HG03469 (cell line): ENCODE measurements around the gene PCAT7.
"Not testable (repeated sequence)": the region's sequence is repeated elsewhere in the genome, so short reads cannot be mapped to it uniquely, and the experiment has no call there.

Experiments used
- ATAC-seq: cut with Tn5 transposase; IDR thresholded peaks from one replicate; pipeline ENCODE4 v1.9.1; 2021; ENCODE audit warnings: mild to moderate bottlenecking, moderate library complexity, moderate number of reproducible peaks; ENCODE audit not compliant: unreplicated experiment

PCAT7 gene

DNA sequence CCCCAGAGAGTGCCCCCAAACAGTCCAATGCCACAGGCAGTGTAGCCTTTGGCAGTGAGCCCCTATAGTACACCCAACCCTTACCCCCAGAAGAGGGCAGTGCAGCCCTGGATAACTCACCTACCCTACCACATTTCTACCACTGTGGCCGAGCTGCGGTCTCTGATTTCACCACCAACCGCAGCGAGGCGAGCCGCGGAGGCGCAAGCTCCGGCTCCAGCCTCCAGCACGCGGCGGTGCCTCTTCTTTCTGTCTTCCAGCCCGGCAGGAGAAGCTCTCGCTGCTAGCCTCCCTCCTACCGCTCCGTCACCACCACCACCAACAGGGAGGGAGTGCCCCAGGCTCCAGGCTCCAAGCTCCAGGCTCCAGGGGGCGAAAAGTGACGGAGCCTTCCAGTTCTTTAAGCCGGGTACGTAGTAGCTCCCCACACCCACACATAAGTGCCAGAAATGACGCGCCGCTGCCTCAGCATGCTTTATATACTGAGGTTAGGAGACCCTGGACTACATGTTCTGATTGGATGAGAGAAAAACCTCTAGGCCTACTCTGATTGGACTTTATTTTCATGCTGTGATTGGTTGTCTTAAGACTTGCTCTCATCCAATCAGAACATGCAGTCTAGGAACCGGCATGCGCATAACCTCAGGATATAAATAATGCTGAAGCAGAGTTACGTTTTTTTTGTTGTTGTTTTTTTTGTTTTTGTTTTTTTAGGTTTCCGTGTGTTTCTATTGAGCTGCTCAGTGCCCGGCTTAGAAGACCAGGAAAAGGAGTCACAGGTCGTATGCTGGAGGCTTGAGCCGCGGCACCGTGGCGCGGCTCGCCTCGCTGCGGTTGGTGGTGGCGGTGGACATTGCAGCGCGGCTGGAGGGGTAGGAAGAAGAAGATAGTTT, at the start of gene PCAT7:
Gene PCAT7 (plus strand): TSS at position 645 of the 893 bp plus-strand sequence.
- no peak for ATAC-seq

DNA sequence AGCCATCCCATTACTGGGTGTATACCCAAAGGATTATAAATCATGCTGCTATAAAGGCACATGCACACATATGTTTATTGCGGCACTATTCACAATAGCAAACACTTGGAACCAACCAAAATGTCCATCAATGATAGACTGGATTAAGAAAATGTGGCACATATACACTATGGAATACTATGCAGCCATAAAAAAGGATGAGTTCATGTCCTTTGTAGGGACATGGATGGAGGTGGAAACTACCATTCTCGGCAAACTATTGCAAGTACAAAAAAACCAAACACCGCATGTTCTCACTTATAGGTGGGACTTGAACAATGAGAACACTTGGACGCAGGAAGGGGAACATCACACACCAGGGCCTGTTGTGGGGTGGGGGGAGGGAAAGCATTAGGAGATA, 48.5 kb upstream of the PCAT7 start:
- not testable (repeated sequence) for ATAC-seq

DNA sequence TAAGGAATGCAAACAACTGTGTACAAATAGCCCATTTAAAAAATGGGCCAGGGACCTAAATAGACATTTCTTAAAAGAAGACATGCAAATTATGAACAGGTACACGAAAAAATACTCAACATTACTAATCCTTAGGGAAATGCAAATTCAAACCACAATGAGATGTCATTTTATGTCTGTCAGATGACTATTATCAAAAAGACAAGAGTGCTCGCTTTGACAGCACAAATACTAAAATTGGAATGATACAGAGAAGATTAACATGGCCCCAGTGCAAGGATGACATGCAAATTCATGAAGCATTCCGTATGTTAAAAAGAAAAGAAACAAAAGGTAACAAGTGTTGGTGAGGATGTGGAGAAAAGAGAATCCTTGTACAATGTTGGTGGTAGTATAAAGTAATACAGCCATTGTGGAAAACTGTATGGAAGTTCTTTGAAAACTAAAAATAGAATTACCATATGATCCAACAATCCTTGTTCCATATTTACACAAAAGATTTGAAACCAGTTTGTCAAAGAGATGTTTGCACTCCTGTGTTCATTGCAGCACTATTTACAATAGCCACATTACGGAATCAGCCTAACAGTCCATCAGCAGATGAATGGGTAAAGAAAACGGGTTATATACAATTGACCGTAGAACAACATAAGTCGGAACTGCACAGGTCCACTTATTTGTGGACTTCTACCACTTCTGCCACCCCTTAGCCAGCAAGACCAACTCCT, 47.2 kb upstream of the PCAT7 start:
- ATAC-seq: no peak

DNA sequence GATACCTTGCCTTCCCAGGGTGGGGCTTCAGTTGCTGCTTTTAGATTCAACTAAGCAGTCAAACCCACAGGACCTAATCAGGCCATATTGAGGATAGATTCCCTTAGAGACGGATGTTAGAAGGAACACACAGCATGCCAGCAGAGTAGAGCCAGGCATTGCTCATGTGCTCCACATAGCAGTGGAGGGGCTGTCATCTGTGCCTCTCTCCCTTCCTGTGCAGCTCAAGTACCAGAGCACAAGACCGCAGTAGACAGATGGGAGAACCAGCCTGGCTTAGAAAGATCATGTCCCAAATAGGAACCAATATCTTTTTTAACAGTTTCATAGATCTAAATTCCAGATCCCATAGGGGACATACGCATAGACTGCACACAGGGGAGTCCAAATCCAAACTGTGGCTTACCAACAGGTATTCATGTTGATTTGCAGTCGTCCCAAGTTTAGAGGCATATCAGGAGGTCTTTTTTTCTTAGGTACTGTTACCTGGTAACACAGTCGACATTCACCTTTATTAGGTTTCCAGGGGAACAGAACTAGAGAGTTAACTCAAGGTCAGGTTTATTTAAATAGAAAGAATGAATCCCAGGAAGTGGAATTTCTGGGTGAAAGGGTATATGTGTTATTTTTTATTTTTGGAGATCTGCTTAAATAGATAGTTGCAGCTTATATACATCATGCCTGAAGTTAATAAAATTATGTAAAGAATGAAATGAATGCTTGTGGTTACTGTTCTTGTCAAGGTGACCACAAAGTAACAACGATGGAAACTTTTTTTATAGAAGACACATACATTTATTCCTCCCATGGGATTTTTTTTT, 43.5 kb upstream of the PCAT7 start:
- no peak for ATAC-seq

DNA sequence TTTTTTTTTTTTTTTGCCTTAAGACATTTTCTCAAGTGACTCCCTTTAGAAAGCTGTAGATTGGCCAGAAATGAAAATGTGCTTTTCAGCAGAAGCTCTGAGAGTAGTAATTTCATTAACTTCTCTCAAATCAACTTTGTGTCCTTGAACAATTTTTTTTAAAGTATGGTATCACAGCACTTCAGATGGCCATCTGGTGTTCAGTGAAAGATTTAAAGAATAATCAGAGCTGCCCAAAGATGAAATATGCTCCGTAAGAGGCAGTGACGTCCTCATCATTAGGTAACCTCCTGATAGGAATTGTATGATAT, 43.0 kb upstream of the PCAT7 start:
- no peak for ATAC-seq

DNA sequence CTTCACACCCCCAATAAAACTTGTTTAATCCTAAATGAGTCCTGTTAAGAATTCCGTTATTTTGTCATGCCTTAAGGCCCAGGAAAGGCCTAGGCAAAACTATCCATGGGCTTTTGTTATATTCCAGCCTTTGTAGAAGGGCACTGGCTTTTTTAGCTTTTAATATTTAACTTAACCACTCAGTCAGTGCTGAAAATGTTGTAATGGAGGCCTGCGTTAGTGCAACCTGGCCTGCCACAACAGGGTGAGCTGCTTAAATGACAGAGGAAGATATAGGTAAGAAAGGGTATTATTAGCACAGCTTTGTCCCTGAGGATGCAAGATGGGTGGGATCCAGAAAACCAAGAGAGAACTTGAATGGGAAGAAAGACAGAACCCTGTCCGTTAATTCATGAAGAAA, 40.2 kb upstream of the PCAT7 start:
- ATAC-seq: no peak

DNA sequence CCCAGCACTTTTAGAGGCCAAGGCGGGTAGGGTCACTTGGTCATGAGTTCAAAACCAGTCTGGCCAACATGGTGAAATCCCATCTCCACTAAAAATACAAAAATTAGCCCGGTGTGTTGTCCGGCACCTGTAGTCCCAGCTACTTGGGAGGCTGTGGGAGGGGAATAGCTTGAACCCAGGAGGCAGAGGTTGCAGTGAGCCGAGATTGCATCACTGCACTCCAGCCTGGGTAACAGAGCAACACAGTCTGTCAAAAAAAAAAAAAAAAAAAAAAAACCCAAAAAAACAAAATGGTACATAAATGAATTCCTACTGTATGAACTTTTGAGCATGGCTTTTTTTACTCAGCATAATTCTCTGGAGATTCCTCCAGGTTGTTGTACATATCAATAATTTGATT, 37.6 kb upstream of the PCAT7 start:
- ATAC-seq: no peak

DNA sequence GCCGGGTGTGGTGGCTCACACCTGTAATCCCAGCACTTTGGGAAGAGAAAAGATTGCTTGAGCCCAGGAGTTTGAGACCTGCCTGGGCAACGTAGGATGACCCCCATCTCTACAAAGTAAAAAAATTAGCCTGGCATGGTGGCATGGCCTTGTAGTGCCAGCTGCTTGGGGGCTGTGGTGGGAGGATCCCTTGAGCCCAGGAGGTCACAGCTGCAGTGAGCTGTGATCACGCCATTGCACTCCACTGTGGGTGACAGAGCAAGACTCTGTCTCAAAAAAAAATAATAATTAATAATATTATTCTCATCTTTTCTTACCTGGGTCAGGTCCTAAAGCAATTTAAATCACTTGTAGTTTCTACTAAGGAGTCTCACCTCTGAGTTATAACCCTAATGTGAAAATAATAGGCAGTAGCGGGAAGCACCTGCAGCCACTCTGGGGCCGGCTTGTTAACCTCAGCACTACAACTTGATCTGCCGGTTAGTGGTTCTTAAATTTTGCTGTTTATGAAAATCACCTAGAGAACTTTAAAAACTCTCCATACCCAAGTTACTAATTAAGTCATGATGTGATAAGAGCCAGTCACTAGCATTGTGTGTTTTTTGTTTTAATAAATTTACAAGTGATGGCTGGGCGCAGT, 29.4 kb upstream of the PCAT7 start:
- no peak for ATAC-seq

DNA sequence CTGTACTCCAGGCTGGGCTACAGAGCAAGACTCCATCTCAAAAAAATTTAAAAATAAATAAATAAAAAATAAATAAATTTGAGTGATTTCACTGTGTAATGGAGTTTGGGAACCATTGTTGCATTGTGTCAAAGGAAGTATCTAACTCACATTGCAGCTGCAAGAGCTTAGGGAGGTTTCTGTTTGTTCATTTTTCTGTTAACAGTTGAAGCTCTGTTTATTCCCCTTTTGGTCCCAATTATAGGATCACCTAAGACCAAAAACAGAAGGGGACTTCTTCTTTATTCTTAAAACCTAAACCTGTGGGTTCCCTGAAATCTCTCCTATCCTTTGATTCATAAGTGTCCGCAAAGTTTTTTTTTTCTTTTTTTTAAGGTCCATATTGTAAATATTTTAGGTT, 28.6 kb upstream of the PCAT7 start:
- ATAC-seq: no peak

DNA sequence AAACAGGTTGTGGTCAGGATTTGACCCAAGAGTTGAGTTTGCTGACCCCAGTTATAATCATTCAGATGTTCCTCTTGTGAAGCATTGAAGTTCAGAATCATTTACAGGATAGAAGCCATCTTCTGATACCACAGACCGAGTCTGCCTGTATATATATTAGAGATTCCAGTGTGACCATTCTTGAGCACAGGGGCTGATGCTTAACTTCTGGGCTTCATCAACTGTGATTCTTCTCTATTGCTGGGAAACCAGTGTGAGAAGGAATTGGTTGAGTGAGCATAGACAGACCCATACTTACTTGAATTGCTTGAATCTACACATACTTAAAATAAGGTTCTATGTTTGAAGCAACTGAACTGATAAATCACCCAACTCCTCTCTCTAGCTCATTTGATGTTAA, 27.9 kb upstream of the PCAT7 start:
- no peak for ATAC-seq

DNA sequence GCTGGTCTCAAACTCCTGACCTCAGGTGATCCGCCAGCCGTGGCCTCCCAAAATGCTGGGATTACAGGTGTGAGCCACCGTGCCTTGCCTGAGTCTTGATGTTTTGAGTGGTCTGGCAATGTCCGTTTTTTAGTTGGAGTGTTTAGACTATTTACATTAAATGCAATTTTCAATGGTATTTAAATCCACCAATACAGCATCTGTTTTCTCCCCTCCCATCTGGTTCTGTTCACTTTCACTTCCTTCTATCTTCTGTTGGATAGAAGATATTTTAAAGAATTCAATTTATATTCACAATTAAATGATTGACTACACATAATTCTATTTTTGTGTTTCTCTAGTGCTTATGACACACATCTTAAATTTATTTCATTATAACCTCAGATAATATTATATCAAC, 26.0 kb upstream of the PCAT7 start:
- no peak for ATAC-seq

DNA sequence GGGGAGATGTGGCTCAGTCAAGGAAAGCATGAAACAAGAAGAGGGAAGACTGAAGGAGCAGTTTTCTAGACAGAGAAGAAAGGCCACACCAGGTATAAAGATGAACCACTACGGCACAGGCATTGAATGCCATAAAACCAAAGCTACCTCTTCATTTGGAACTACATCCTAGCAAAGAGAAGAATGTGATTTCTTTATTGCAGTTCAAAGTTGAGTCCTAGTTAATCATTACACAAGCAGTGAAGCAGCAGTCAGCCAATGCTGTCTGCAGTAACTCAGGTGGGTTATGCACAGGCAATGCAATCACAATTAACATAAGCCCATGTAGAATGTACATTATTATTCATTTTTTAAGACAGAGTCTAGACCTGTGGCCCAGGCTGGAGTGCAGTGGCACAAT, 21.7 kb upstream of the PCAT7 start:
- ATAC-seq: no peak

DNA sequence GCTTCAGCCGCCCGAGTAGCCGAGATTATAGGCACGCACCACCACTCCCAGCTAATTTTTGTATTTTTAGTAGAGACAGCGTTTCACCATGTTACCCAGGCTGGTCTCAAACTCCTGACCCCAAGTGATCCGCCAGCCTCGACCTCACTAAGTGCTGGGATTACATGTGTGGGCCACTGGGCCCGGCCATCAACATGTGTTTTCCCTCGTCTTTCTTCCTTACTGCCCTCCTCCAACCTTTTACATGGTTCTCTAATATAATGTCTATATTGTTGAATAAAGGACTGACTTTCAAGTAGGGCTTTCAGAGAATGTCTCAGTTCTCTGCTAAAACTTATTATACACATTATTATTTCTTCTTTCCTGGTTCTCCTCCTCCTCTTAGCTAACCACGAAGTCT, 21.3 kb upstream of the PCAT7 start:
- no peak for ATAC-seq

DNA sequence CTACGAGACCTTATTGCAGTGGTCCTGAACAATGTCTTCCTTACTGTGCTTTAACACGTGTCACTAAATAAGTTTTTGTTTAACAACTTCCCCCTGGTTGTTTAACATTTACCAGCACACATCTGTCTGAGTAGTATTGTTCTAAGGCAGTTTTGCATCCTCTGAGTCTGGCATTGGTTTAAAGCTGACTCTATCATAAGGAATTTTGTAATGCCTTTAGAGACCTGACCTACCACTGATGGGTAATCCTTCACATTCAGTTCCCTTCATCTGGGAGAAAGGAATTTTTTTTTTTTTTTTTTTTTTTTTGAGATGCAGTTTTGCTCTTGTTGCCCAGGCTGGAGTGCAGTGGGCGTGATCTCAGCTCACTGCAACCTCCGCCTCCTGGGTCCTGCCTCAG, 20.0 kb upstream of the PCAT7 start:
- no peak for ATAC-seq

DNA sequence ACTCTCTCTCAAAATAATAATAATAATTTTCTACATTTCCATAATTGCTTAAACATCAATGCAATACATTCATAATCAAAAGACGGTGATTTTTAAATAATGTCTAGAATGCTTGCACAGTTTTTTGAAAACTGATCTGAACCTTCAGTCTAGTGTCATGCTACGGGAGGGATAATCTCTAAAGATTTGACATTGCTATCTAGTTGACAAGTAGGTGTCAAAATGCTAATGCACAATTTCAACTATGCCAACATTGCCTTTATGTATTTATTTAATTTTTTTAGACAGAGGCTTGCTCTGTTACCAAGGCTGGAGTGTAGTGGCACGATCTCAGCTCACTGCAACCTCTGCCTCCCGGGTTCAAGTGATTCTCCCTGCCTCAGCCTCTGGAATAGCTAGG, 16.0 kb upstream of the PCAT7 start:
- ATAC-seq: no peak

DNA sequence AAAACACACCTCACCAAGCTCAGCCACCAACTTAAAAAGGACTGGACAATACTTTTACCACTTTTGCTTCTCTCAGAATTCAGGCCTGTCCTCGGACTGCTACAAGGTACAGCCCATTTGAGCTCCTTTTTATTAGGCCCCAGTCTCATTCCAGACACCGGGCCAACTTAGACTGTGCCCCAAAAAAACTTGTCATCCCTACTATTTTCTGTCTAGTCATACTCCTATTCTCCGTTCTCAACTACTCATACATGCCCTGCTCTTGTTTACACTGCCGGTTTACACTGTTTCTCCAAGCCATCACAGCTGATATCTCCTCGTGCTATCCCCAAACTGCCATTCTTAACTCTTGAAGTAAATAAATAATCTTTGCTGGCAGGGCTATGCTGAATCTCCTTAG, 10.5 kb upstream of the PCAT7 start:
- not testable (repeated sequence) for ATAC-seq

DNA sequence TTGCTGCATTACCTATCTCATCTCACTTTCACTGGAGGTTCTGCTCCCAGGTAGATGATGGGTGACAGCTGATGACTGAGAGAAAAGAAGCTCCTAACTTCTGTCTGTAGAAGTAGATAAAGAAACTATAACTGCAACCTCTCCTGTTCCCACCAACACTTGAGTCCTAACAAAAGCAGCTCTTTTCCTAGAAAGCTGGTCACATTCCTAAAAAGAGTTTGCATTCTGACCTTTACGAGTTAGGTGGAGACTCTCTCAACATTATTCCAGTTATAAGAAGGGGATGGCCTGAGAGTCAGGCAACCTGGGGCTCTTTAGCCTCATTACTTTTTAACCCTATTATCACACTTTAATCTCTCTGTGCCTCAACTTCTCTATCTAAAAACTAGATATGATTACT, 8.9 kb upstream of the PCAT7 start:
- ATAC-seq: no peak

DNA sequence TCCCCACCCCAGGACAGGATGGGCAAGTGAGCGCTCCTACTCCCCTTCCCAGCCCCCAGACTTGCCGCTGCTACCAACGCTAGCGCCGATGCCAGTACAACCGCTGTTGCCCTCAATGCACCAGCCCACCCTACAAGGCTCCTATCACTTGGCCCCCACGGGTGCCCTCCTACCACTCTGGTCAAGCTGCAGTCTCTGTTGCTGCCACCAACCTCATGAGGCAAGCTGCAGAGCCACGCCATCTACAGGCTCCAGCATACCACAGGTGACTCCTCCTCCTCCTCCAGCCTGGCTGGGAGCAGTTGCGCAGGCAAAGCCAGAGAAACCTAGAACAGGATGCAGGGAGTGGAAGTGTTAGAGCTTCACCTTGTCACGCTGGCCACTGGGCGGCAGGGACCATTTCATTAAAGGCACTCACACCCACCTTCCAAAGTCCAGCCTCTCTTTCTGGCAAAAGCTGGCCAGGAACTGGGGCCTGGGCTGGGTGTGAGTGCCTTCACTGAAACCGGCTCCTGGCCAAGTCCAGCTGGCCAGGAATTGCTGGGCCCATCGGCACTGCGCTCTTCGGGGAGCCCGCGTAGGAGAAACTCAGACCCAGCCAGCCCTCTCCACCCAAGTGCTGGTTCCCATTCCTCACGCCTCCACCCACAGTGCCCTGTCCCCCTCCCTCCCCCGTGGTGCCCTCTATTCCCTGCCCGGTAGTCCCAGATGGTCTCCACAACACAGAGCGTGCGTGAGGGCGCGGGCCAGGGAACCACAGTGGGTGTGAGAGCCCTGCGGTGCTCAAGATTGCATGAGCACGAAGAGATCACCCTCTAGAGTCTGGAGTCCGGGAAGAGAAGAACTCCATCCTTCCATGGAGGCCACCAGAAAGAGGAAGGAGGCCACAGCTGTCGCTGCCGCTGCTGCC, 1.6 kb upstream of the PCAT7 start:
- no peak for ATAC-seq

DNA sequence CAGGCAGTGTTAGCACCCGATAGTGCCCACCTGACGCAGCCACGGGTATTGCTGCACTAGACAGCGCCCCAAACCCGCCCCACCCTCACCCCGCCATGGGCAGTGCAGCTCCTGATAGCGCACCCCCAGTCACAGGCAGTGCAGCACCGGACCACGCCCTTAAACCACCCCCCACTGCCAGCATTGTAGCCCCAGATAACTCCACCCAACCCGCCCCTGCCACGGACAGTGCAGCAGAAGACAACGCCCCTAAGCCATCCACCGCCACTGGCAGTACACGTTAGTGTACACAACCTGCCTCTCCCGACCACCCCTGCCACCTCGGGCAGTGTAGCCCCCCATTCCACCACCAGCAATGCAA, 825 bp upstream of the PCAT7 start:
- no peak for ATAC-seq

DNA sequence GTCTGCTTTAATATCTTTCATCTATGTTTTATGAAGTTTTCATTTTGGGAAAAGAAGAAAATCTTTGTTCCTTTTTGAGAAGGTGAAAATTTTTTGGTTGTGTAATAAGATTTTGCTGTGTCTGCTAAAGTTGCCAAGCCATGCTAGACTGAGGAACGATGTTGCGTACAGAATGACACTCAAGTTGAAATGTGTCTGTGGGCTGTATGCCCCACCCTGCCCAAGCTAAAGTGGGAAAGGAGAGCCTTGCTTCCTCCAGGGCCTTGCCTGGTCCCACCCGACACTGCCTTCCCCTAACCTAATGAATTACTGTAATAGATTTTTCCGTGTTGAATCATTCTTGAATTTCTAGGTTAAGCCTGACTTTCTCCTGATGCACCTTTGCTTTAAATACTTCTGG, 2.5 kb downstream of the PCAT7 start:
- no peak for ATAC-seq
